ENCODE data around the gene BSND. TPM values are rescaled to one million over a fixed set of nuclear protein-coding genes. Genes with fewer than 3 reads are reported as not detected.

The BSND gene
- total and polyA plus RNA-seq, 4 donors = 0.02 TPM; not detected in 3

DNA sequence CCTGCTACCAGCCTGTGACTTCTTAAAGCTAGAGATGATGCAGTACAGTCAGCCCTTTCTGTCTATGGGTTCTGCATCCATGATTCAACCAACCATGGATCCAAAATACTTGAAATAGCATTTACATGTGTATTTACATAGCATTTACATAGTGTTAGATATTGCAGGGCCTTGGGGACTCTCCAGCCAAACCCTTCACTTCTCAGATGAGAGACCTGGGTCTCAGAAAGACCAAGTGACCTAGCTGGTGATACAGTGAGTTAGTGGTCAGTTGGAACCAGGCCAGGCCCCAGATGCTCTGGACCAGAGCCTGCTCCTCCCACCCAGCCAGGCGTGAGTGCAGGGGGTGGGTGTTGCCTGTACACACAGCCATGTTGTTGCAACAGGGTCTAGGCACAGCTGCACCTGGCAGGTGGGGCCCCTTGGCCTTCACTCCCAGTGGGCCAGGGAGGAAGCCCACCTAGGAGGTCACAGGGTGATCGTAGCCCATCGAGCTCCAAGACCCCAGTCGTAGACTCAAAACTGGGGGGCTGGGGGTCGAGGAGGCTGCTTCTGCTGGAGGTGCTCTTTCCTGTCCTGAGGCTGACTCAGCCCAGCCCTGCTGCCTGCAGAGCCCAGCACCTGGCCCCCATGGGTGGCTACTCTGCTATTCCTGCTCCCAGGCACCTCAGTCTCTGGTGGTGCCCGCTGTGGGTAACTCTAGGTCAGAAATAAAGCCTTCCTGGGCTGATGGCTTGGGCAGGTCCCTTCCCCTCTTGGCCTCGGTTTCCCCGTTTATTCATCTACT is 10.6 kb upstream of the BSND start:
- TF ChIP-seq, protein P1, sequence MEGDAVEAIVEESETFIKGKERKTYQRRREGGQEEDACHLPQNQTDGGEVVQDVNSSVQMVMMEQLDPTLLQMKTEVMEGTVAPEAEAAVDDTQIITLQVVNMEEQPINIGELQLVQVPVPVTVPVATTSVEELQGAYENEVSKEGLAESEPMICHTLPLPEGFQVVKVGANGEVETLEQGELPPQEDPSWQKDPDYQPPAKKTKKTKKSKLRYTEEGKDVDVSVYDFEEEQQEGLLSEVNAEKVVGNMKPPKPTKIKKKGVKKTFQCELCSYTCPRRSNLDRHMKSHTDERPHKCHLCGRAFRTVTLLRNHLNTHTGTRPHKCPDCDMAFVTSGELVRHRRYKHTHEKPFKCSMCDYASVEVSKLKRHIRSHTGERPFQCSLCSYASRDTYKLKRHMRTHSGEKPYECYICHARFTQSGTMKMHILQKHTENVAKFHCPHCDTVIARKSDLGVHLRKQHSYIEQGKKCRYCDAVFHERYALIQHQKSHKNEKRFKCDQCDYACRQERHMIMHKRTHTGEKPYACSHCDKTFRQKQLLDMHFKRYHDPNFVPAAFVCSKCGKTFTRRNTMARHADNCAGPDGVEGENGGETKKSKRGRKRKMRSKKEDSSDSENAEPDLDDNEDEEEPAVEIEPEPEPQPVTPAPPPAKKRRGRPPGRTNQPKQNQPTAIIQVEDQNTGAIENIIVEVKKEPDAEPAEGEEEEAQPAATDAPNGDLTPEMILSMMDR (IDR thresholded peaks at IDR 0.05; ENCODE audit: control extremely low read depth, extremely low read depth) = no peak
- no peak for ATAC-seq (ENCODE audit: insufficient read depth, low FRiP score)
- no peaks in the 10 kb centered on the region for H3K36me3 ChIP-seq (ENCODE audit: control insufficient read depth in 4 of 4, insufficient read depth in 4 of 4, low read length in 4 of 4)
- no peak overlapping the region for H3K27ac ChIP-seq (ENCODE audit: low read depth in 1 of 2, low read length in 1 of 2)
- no peak for DNase-seq
- H3K27me3 ChIP-seq (ENCODE audit: control insufficient read depth in 3 of 3, insufficient read depth in 3 of 3, low read length in 2 of 3) = peaks cover 0 to 4% (median 0%) of the 10 kb centered on the region in 3 donors
- H3K9me3 ChIP-seq (ENCODE audit: control insufficient read depth in 4 of 4, insufficient read depth in 3 of 4, low read length in 3 of 4) = no peaks in the 10 kb centered on the region
- H3K4me1 ChIP-seq (ENCODE audit: control insufficient read depth in 5 of 5, insufficient read depth in 5 of 5, low read length in 5 of 5) = no peaks in the 10 kb centered on the region
- no peak overlapping the region for H3K4me3 ChIP-seq
- no peak overlapping the region for H3K9ac ChIP-seq (ENCODE audit: insufficient read depth in 1 of 2, low read length in 2 of 2)
- WGBS, 2 donors = 88 to 91% methylated on average over 8 of the region's 8 CpGs

GRCh38 chr1:54988975-54989374 is 9.8 kb upstream of the BSND start:
- no peak for DNase-seq
- Histone ChIP-seq H3K9ac (ENCODE audit: insufficient read depth in 1 of 2, low read length in 2 of 2) (no peak overlapping the region), H3K4me1 (ENCODE audit: control insufficient read depth in 5 of 5, insufficient read depth in 5 of 5, low read length in 5 of 5) (no peaks in the 10 kb centered on the region), H3K27me3 (ENCODE audit: control insufficient read depth in 3 of 3, insufficient read depth in 3 of 3, low read length in 2 of 3) (no peaks in the 10 kb centered on the region), H3K9me3 (ENCODE audit: control insufficient read depth in 4 of 4, insufficient read depth in 3 of 4, low read length in 3 of 4) (no peaks in the 10 kb centered on the region), H3K27ac (ENCODE audit: low read depth in 1 of 2, low read length in 1 of 2) (no peak overlapping the region), H3K36me3 (ENCODE audit: control insufficient read depth in 4 of 4, insufficient read depth in 4 of 4, low read length in 4 of 4) (no peaks in the 10 kb centered on the region), H3K4me3 (no peak overlapping the region)
- WGBS, 2 donors = 96 to 100% methylated on average over 4 of the region's 4 CpGs
- ATAC-seq (ENCODE audit: insufficient read depth, low FRiP score) = no peak
- TF ChIP-seq, protein P1 (IDR thresholded peaks at IDR 0.05; ENCODE audit: control extremely low read depth, extremely low read depth) = no peak

- Histone ChIP-seq H3K9ac (ENCODE audit: insufficient read depth in 1 of 2, low read length in 2 of 2) (no peak overlapping the region), H3K36me3 (ENCODE audit: control insufficient read depth in 4 of 4, insufficient read depth in 4 of 4, low read length in 4 of 4) (no peaks in the 10 kb centered on the region), H3K27me3 (ENCODE audit: control insufficient read depth in 3 of 3, insufficient read depth in 3 of 3, low read length in 2 of 3) (no peaks in the 10 kb centered on the region), H3K9me3 (ENCODE audit: control insufficient read depth in 4 of 4, insufficient read depth in 3 of 4, low read length in 3 of 4) (no peaks in the 10 kb centered on the region), H3K4me1 (ENCODE audit: control insufficient read depth in 5 of 5, insufficient read depth in 5 of 5, low read length in 5 of 5) (no peaks in the 10 kb centered on the region), H3K4me3 (no peak overlapping the region), H3K27ac (ENCODE audit: low read depth in 1 of 2, low read length in 1 of 2) (no peak overlapping the region)
- WGBS, 2 donors = 80 to 88% methylated on average over 8 of the region's 8 CpGs
- no peak for ATAC-seq (ENCODE audit: insufficient read depth, low FRiP score)
- no peak for DNase-seq
- TF ChIP-seq, protein P1 (IDR thresholded peaks at IDR 0.05; ENCODE audit: control extremely low read depth, extremely low read depth) = no peak
Measured at GRCh38 chr1:54989473-54989872, 9.3 kb upstream of the BSND start.
